ENCODE measurements around the gene HABP2. TPM values are rescaled to one million over a fixed set of nuclear protein-coding genes. Genes with fewer than 3 reads are reported as not detected.

The HABP2 gene
- total and polyA plus RNA-seq, 2 experiments from 2014 or later: not detected

GRCh38 chr10:113511419-113511818 lies 41.4 kb upstream of the HABP2 start:
- TF ChIP-seq CREB1 (CRISPR knock-in tag; IDR thresholded peaks at IDR 0.05; ENCODE audit: low read depth) (no peak), ETS1 (IDR thresholded peaks at IDR 0.05) (no peak), CTCF (conservative IDR thresholded peaks at IDR 0.05; ENCODE audit: low read depth in 2 of 2) (no peak), JUNB (IDR thresholded peaks at IDR 0.05; ENCODE audit: unreplicated experiment) (no peak), POLR2AphosphoS5 (IDR thresholded peaks at IDR 0.05; ENCODE audit: low read depth) (no peak), REST (IDR thresholded peaks at IDR 0.05; ENCODE audit: unreplicated experiment) (no peak), ZNF331 (CRISPR knock-in tag; IDR thresholded peaks at IDR 0.05; ENCODE audit: low read depth) (no peak), ZNF462 (CRISPR knock-in tag; IDR thresholded peaks at IDR 0.05) (no peak), EZH2phosphoT487 (IDR thresholded peaks at IDR 0.05; ENCODE audit: unreplicated experiment) (no peak), EZH2 (IDR thresholded peaks at IDR 0.05; ENCODE audit: low read depth, unreplicated experiment) (no peak)
- Mint-ChIP-seq H3K4me3 (no peak overlapping the region), H3K4me1 (no peaks in the 10 kb centered on the region), H3K9me3 (peaks cover 7% of the 10 kb centered on the region), H3K36me3 (ENCODE audit: low read depth) (no peaks in the 10 kb centered on the region; the same call in 1 of the 3 replicates), H3K27ac (no peak overlapping the region), H3K27me3 (ENCODE audit: insufficient read depth, low read depth, poor library complexity) (peaks cover 1% of the 10 kb centered on the region)
- Histone ChIP-seq H3K27ac (ENCODE audit: low read depth) (no peak overlapping the region), H3K79me2 (replicated peaks; ENCODE audit: insufficient read depth) (no peaks in the 10 kb centered on the region), H2AFZ (no peak overlapping the region), H3K36me3 (ENCODE audit: insufficient read depth) (no peaks in the 10 kb centered on the region), H3K4me1 (ENCODE audit: insufficient read depth) (no peaks in the 10 kb centered on the region), H3F3A (replicated peaks; ENCODE audit: low read depth) (no peaks in the 10 kb centered on the region), H4K20me1 (replicated peaks; ENCODE audit: insufficient read depth) (no peaks in the 10 kb centered on the region), H3K9me2 (ENCODE audit: insufficient read depth) (no peaks in the 10 kb centered on the region), H3K4me3 (no peak overlapping the region), H3K27me3 (ENCODE audit: insufficient read depth) (no peaks in the 10 kb centered on the region), H3K4me2 (no peak overlapping the region)
- DNase-seq (ENCODE audit: low spot score) (no peak), ATAC-seq (no peak)

Data from GM23338 (cell line).